GM12874 (cell line): ENCODE results near the gene PCK2.

ENCODE experiments used
- TF ChIP-seq, protein P1 (sequence below): IDR thresholded peaks from 2 replicates; pipeline ENCODE4 v1.5.1; 2011; ENCODE audit warnings: low read depth, mild to moderate bottlenecking, control low read depth, low read length, moderate library complexity; ENCODE audit not compliant: insufficient read depth

PCK2 gene

DNA sequence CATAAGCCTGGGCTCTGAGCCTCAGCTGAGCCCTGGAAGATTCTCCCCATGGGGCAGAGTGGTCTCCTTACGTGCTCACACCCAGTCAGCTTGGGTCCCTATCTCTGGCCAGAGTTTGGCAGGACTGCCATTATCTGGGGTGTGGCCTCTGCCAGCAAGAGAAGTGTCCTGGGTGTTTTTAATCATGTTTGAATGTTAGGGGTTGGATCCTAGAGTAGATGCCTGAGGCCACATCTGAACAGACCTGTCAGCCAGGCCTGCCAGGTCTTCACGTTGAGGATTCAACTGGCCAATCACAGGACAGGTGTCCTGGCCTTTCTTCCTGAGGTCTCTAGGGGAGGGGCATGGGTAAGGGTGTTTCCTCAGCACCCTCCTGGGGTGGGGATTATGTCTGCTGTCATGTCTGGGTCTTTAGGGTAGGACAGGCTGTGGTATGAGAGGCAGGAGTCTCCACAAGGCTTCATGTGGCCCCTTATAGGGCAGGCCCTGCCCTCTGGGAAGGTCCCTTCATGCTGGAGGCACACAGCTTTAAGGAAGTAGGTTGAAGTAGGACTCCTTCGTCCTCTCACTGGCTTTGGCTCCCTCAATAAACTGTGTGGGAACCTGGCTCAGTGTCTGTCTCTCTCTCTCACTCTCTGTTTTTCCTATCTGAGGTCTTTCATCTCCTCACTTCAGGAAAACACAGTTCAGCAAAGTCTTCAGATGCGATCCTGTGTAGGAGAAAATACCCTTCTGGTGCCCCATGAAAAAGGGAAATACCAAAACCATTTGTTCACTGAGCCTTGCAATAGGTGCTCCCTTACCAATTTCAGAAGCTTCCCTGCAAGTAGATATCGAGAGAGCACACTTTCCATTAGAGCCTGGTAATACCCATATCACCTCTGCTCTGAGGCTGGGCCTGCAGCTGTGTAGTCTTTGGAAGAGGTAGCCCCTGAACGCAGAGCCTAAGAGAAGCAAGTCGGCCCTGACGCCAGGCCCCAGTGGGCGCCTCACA, 29.6 kb downstream of the PCK2 start:
- TF ChIP-seq, protein P1, sequence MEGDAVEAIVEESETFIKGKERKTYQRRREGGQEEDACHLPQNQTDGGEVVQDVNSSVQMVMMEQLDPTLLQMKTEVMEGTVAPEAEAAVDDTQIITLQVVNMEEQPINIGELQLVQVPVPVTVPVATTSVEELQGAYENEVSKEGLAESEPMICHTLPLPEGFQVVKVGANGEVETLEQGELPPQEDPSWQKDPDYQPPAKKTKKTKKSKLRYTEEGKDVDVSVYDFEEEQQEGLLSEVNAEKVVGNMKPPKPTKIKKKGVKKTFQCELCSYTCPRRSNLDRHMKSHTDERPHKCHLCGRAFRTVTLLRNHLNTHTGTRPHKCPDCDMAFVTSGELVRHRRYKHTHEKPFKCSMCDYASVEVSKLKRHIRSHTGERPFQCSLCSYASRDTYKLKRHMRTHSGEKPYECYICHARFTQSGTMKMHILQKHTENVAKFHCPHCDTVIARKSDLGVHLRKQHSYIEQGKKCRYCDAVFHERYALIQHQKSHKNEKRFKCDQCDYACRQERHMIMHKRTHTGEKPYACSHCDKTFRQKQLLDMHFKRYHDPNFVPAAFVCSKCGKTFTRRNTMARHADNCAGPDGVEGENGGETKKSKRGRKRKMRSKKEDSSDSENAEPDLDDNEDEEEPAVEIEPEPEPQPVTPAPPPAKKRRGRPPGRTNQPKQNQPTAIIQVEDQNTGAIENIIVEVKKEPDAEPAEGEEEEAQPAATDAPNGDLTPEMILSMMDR: no peak

DNA sequence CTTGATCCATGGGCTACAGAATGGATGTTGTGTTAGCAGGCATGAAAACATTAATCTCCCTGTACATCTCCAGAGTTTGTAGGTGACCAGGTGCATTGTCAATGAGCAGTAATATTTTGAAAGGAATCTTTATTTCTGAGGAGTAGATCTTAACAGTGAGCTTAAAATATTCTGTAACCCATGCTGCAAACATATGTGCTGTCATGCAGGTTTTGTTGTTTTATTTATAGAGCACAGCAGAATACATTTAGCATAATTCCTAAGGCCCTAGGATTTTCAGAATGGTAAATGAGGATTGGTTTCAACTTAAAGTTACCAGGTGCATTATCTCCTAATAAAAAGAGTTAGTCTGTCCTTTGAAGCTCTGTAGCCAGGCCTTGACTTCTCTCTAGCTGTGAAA, 32.8 kb downstream of the PCK2 start:
- TF ChIP-seq, protein P1: no peak

DNA sequence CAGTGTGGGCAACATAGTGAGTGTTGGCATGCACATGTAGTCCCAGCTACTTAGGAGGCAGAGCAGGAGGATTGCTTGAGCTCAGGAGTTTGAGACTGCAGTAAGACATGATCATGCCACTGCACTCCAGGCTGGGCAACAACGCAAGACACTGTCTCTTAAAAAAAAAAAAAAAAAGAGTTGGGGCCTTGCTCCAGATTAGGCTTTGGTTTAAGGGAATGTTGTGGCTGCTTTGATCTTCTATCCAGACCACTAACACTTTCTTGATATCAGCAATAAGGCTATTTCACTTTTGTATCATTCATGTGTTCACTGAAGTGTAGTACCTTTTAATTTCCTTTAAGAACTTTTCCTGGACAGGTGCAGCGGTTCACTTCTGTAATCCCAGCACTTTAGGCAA, 33.6 kb downstream of the PCK2 start:
- TF ChIP-seq, protein P1: no peak

DNA sequence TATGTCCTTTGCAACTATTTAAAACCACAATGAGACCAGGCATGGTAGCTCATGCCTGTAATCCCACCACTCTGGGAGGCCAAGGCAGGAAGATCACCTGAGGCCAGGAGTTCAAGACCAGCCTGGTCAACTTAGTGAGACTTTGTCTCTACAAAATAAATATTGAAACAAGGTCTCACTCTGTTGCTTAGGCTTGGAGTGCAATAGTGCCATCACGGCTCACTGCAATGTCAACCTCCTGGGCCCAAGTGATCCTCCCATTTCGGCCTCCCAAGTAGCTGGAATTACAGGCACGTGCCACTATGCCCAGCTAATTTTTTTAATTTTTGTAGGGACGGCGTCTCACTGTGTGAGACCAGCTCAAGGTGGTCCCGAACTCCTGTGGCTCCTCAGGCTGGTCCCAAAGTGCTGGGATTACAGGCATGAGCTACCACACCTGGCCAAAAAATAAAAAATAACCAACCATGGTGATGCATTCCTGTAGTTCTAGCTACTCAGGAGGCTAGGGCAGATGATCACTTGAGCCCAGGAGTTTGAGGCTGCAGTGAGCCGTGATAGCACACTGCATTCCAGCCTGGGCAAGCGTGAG, 35.4 kb downstream of the PCK2 start:
- TF ChIP-seq, protein P1: no peak

DNA sequence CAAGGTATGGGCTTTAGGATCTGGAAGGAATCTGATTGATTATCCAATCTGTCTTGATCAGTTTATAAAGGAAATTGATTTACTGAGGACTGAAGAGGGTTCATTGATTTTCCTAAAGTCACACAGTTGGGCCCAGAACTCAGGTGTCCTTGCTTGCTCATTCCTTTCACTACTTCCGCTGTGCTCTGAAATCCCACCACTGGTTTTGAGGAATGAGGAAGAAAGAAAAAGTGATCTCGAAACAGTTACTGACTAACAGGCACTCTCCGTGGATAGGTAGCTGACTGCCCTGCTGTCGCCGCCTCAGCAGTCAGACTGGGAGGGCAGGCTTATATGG, 36.2 kb downstream of the PCK2 start, which contains the start of gene FITM1:
Gene FITM1 (plus strand): TSS at position 280 of the 337 bp plus-strand sequence. CDS start 905 bp downstream, outside the sequence.
- TF ChIP-seq, protein P1: no peak

DNA sequence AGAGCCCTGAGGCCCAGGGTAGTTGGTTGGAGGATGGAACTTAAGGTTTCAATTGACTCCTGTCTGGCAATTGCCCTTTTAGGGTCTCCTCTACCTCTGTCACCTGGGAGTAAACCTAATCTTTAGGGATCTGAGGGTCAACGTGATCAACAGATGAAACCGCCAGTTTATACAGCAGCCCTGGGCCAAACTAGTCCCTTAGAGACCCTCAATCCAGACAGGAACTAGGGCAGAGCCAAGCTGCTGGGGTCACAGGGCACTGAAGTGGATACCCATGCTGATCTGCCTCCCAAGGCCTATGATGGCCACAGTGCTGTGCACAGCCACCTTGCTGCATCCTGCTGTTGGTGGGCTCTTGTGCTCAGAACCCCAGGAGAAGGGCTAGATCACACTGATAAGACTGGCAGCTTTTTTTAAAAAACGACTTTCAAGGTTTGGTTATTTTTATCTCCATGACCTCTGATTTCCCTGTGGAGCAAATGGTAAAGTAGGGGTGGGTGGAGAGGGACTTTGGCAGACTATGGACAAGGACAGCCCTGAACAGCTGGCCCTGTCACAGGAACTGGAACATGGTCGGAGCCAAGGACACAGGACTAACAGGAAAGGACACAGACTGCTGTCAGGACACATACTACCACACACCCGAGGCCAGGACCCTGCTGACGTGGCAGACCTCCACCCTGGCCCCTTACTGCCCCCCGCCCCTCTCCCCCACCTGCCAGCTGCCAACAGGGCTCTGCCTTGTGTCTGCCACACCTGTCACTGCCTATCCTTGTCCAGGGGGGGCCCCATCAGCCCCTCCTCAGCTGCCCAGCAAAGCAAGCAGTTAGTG, 36.8 kb downstream of the PCK2 start:
- TF ChIP-seq, protein P1: no peak

DNA sequence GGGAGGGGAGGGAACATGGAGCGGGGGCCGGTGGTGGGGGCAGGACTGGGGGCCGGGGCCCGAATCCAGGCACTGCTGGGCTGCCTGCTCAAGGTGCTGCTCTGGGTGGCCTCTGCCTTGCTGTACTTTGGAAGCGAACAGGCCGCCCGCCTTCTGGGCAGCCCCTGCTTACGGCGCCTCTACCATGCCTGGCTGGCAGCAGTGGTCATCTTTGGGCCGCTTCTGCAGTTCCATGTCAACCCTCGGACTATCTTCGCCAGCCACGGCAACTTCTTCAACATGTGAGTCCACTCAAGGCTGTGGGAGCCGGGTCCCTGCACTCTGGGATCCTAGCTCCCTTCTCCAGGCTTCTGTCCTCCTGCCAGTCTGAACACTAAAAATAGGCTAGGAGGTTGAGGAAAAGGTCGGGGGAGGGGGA, 37.4 kb downstream of the PCK2 start:
- TF ChIP-seq, protein P1: no peak
